NCI-H146 (cell line): Measurements from ENCODE around the gene MIOS.

ENCODE experiments used
- DNase-seq: peaks from one replicate; lab custom pipeline; 2025; lab: John Stamatoyannopoulos, UW

Gene MIOS

DNA sequence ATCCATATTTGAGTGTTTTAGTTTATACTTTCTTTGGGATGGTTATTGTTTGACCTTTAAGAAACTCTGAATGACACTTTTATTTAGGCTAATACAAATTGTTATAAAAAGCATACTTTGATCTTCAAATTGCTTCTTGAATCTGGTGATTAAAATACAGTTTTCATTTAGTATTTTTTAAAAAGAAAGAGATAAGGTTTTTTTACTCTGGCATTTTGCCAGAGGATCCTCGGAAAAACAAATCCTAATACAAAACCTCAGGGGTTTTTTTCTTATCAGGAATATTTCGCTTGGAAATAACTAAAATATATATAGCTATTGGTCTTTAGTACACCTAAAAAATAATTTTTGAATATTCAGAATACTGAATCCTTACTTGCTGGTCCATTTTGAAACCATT is 17.0 kb downstream of the MIOS start:
- peak; percentile 31 for DNase-seq

DNA sequence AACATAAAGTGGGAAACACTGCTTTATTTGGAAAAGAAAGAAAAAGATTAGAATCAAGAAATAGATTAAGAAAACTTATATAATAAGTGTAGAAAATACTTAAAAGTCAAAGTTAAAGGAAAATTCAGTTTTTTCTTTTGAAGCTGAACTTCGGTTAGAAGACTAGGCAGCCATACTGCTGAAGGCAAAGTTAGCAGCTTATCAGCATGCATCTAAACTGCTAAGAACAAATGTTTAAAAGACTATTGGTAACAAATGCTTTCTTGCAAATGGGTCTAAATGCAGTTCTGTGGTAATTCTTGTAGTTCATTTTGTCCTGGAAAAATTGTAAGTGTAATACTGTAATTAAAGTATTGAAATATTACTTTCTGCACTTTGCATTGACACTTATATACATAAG is 18.0 kb downstream of the MIOS start:
- no peak for DNase-seq

DNA sequence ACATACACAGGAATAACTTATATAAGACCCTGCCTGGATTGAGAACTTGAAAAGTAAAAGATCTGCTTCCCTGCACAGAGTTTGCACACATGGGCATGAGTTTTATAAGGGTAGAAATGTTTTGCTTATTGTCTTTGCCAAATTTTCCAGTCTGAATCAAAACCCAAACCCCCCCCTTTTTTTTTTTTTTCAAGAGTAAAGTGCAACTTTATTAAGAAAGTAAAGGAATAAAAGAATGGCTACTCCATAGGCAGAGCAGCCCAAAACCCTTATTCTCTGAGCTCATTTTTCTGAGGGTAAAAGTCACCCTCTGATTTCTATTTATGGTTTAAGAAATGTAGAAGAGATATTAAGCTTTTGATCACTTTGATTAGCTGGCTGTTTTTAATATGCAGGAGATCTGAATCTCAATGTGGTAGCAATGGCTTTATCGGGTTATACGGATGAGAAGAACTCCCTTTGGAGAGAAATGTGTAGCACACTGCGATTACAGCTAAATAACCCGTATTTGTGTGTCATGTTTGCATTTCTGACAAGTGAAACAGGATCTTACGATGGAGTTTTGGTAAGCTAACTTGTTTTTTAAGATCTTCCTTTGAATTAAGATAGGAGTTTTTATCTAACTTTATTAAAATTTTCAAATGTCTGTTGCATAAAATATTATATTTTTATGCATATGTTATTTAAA is 18.7 kb downstream of the MIOS start:
- peak; percentile 44 for DNase-seq

DNA sequence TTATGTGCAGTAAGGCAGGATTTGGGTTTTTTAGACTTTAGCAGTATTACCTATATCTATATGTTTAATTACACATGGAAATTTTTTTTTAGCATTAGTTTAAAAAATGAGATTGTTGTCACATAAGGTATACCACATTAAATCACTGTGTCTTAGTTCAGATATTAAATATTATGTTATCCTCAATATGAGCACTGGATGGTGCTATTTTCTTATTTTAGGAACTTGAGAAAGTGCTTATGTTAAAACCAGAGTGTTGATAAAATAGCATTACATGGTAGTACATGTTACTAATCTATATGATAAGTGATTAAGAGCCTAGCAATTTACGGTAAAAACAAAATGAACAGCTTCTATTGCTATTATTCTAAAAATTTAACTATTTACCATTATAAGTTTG is 28.8 kb downstream of the MIOS start:
- no peak for DNase-seq

DNA sequence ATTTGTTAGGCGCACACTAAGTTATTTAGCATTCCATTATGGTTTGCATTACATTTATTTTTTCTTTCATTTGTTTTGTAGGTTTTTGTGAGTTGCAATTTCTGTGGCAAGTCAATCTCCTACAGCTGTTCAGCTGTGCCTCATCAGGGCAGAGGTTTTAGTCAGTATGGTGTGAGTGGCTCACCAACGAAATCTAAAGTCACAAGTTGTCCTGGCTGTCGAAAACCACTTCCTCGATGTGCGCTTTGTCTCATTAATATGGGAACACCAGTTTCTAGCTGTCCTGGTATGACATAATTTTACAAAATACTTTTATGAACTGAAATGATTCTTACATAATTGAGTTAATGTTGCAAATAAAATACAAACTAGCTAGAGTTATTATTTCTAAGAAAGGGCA is 29.5 kb downstream of the MIOS start:
- no peak for DNase-seq

- DNase-seq: no peak
Measured at GRCh38 chr7:7607010-7607409, 40.3 kb downstream of the MIOS start.

DNA sequence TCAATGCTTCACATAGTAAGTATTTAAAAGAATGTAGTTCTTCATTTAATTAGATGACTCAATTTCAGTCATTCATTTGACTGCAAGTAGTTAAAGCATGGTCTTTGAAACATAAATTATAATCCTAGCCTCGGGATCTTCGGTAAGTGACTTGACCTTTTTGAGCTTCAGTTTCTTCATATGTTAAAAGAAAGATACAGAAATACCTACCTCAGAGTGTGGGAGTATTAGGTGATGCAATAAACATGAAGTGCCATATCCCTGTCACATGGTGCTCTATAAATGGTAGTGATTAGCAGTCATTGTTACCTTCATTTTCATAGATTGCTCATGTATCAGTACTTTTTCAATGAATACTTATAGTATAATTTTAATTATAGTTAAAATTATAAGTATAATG is 42.6 kb downstream of the MIOS start:
- no peak for DNase-seq

DNA sequence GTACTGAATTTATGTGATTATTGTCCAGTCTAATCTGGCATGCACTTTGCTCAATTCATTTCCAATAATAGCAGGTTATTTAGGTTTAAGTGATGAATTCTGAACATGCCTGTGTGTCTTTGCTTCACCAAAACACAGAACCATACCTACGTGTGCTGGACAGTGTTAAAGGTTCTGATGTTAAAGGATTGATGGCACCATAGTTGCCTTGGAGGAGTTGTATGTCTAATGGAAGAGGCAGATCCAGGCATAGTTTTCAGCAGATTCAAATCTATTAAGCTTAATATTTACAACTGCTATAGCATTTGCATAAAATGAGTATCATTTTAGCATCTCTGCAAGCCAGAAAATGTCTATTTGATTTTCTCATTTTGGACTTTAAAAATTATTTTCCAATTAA is 45.8 kb downstream of the MIOS start:
- no peak for DNase-seq

- no peak for DNase-seq
Measured at GRCh38 chr7:7613210-7613609, 46.5 kb downstream of the MIOS start.

GRCh38 chr7:7614018-7614741 is 47.5 kb downstream of the MIOS start:
- DNase-seq: no peak

GRCh38 chr7:7617550-7617949 is 50.9 kb downstream of the MIOS start:
- DNase-seq: no peak

DNA sequence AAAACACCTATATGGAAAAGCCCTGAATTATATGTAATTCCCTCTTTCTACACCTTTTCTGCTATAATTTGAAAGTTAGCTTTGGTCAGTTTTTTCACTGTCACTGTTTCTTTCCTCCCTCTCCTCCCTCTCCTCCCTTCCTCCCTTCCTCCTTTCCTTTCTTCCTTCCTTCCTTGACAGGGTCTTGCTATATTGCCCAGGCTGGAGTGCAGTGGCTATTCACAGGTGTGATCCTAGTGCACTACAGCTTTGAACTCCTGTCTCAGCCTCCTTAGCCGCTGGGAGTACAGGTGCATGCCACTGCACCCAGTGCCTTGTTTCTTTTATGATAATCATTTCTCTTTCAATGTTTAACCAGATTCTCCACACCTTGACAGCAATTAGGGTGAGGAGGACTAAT is 51.7 kb downstream of the MIOS start:
- no peak for DNase-seq

GRCh38 chr7:7620236-7620635 is 53.6 kb downstream of the MIOS start:
- DNase-seq: no peak

DNA sequence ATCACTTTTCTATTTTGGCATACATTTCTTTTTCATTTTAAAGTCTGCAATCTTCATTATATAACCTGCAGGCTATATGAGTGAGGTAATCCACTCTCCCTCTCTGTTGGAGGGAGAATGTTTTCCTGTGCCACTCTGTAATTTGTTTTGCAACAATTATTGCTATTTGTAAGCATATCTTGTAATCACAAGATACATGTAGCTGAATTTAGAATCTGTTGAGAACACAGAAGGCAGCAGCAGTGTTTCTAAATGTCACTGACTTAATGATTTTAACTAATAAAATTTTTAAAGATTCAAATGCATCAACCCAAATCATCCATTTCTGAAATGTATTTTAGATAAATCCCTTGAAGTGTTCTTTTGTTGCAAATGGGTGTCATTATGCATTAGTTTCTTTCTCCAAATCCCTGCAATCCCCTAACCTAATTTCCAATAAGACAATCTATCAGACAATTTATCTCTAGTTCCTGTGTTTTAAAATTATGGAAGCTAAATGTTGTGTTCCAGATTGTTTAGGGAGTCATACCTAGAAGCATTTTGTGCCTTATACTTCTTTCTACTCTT is 54.0 kb downstream of the MIOS start:
- DNase-seq: no peak

- no peak for DNase-seq
Measured at GRCh38 chr7:7628476-7628875, 61.8 kb downstream of the MIOS start.

- no peak for DNase-seq
Measured at GRCh38 chr7:7630626-7631329, 64.1 kb downstream of the MIOS start.

- DNase-seq: no peak
Measured at GRCh38 chr7:7639421-7639820, 72.7 kb downstream of the MIOS start.

- peak; percentile 49 for DNase-seq
Measured at GRCh38 chr7:7639847-7640220, 73.2 kb downstream of the MIOS start.

- peak; percentile 99 for DNase-seq
Measured at GRCh38 chr7:7640221-7641128, 73.8 kb downstream of the MIOS start, which contains the start of gene UMAD1. Gene UMAD1 (plus strand): TSS chr7:7640752. CDS start chr7:7673372, 32,620 bp downstream.

- peak; percentile 56 for DNase-seq
Measured at GRCh38 chr7:7641129-7641663, 74.5 kb downstream of the MIOS start.

DNA sequence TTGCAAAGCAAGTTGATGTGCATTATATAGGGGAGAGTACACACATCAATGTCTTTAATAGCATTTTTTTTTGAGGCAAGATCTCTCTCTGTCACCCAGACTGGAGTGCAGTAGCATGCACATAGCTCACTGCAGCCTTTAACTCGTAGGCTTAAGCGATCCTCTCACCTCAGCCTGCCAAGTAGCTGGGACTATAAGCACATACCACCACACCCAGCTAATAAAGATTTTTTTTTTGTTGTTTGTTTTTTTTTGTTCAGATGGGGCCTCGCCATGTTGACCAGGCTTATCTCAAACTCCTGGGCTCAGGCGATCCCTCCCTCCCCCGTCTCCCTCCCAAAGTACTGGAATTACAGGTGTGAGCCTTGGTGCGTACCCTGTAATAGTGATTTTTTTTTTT is 75.4 kb downstream of the MIOS start:
- DNase-seq: peak; percentile 13
